ENCODE data around the gene DNASE1L3. TPM values are rescaled to one million over a fixed set of nuclear protein-coding genes. Genes with fewer than 3 reads are reported as not detected.

Gene DNASE1L3
- total and polyA plus RNA-seq, 2 of the 8 experiments (the other 6 are each of a cell fraction or from before 2014, with no cell fraction given) = not detected

DNA sequence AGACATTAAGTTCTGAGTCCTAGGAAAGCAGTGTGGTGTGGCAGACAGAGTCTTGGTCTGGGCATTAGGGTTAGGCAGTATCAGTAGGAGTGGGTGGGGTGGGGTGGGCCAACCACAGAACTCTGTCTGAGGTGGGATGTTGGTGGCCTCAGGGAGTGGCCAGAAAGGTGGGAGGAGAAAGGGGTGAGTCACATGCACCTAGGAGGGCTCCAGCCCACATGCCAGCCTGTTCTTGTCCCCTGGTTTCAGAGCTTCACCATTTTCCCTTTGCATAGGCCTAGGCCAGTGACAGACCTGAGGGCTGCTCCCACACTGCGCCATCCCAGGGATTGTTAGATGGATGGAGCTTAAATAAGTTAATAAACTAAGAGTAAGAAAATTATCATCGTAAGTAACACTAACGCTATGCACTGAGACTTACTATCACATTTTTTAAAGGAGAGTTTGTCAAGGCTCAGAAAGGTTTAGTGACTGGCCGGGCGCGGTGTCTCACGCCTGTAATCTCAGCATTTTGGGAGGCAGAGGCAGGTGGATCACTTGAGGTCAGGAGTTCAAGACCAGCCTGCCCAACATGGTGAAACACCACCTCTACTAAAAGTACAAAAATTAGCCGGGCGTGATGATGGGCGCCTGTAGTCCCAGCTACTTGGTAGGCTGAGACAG, 33.8 kb downstream of the DNASE1L3 start:
- Histone ChIP-seq H4K5ac (ENCODE audit: insufficient read length, low read depth, low read length) (no peak overlapping the region), H3K9me3 (ENCODE audit: insufficient read depth in 2 of 2, low read depth in 1 of 2, low read length in 1 of 2) (no peaks in the 10 kb centered on the region), H4K20me1 (replicated peaks in 1 of 2; ENCODE audit: control insufficient read depth in 1 of 2, insufficient read depth in 2 of 2, low read length in 2 of 2) (peaks cover 0 to 1% of the 10 kb centered on the region in 2 experiments), H2AFZ (ENCODE audit: low read length) (no peak overlapping the region), H2BK5ac (ENCODE audit: low read depth, low read length) (no peak overlapping the region), H2AK5ac (ENCODE audit: low read depth, low read length) (no peak overlapping the region), H3K14ac (ENCODE audit: insufficient read length) (no peak overlapping the region), H3K4me2 (ENCODE audit: insufficient read depth in 1 of 2, low read depth in 2 of 2, low read length in 2 of 2) (0 out of 4 replicates have a peak overlapping the region, but pooled peaks of 1 of the 2 experiments have one; percentile 1), H3K79me1 (ENCODE audit: low read depth, low read length) (no peaks in the 10 kb centered on the region), H3K4me1 (replicated peaks in 1 of 4; ENCODE audit: control insufficient read depth in 3 of 4, insufficient read depth in 4 of 4, low read length in 3 of 4) (peaks cover 4 to 24% (median 15%) of the 10 kb centered on the region in 4 experiments), H3K27me3 (replicated peaks in 1 of 4; ENCODE audit: control insufficient read depth in 3 of 4, extremely low read depth in 1 of 4, insufficient read depth in 3 of 4, low read length in 3 of 4) (peaks cover 0 to 6% (median 2%) of the 10 kb centered on the region in 4 experiments; a peak in 2 of 7 replicates), H3K79me2 (ENCODE audit: control insufficient read depth in 1 of 2, insufficient read depth in 2 of 2, low read length in 2 of 2) (no peaks in the 10 kb centered on the region), H3K23ac (ENCODE audit: insufficient read length) (no peak overlapping the region), H3K23me2 (ENCODE audit: low read depth, low read length) (no peaks in the 10 kb centered on the region), H3K4ac (replicated peaks; ENCODE audit: insufficient read length, low read depth, low read length) (no peak overlapping the region), H2BK12ac (ENCODE audit: low read depth, low read length) (no peak overlapping the region), H3K9ac (replicated peaks in 1 of 4; ENCODE audit: extremely low read depth in 1 of 4, low read depth in 3 of 4, low read length in 3 of 4) (no peak overlapping the region), H3K4me3 (ENCODE audit: extremely low read depth in 1 of 4, insufficient read depth in 2 of 4, low read depth in 3 of 4, low read length in 4 of 4) (peak overlapping the region in 1 of 4 experiments; percentile 62; a peak in 2 of 8 replicates), H2BK120ac (replicated peaks; ENCODE audit: low read depth, low read length) (no peak overlapping the region), H4K8ac (ENCODE audit: extremely low read depth, insufficient read depth, low read length) (no peak overlapping the region), H3K27ac (ENCODE audit: low read depth, low read length) (no peak overlapping the region), H3K56ac (replicated peaks; ENCODE audit: insufficient read length, low read depth, low read length) (no peak overlapping the region), H2BK15ac (ENCODE audit: low read length) (peak overlapping the region; percentile 31; the same call in 1 of the 2 replicates), H2BK20ac (ENCODE audit: low read length) (no peak overlapping the region), H3K18ac (ENCODE audit: extremely low read depth, low read length) (no peak overlapping the region), H4K91ac (replicated peaks; ENCODE audit: insufficient read length, low read length) (no peak overlapping the region), H3K36me3 (ENCODE audit: control insufficient read depth in 2 of 4, insufficient read depth in 4 of 4, low read length in 3 of 4) (no peaks in the 10 kb centered on the region)
- ChIA-PET POLR2A (ENCODE audit: partially characterized antibody) (interaction anchor here (1.2 to 2.3 kb wide), 4 partner anchors 10 to 129 kb away, joined by 3 to 11 read pairs (median 6); partner anchors contain the start of genes HTD2 and RPP14), CTCF (ENCODE audit: partially characterized antibody) (interaction anchor here (0.6 to 4.3 kb wide), 32 partner anchors 9 to 407 kb away, joined by 3 to 44 read pairs (median 4); partner anchors contain the start of genes HTD2 and RPP14)
- TF ChIP-seq CHD2 (IDR thresholded peaks at IDR 0.05; ENCODE audit: low read length) = no peak
- no peak for TF ChIP-seq TAF7 (optimal IDR thresholded peaks at IDR 0.05; ENCODE audit: borderline replicate concordance, low read depth, low read length)
- FAIRE-seq (no peak), DNase-seq (ENCODE audit: low read depth in 1 of 2, low spot score in 2 of 2) (no peak)
- 89% methylated on average over 10 of the region's 10 CpGs; no CpG with 5 or more reads in 1 of the 2 experiments for WGBS, 2 experiments (ENCODE audit: extremely low coverage in 1 of 2, insufficient coverage in 1 of 2, insufficient read length in 1 of 2, insufficient replicate concordance in 2 of 2, low coverage in 1 of 2, low lambda C conversion rate in 2 of 2, missing lambda C conversion rate in 1 of 2)

All from H1 (cell line).